Fibroblast of mammary gland (primary cell): Measurements from ENCODE around the gene GMDS.

Source experiments
- DNase-seq: peaks from one replicate; pipeline ENCODE4 v3.0.0-alpha.2; 2010; ENCODE audit warnings: low read depth
- H3K4me3 ChIP-seq: 2 replicates; pipeline ENCODE4 v1.5.1; 2011; ENCODE audit warnings: low read depth, mild to moderate bottlenecking, low read length, moderate library complexity; ENCODE audit not compliant: control insufficient read depth
- CTCF ChIP-seq: conservative IDR thresholded peaks from 2 replicates; pipeline ENCODE4 v1.5.1; 2011; ENCODE audit warnings: low read depth, low read length, inconsistent platforms; ENCODE audit not compliant: control insufficient read depth, insufficient read depth

GMDS gene

DNA sequence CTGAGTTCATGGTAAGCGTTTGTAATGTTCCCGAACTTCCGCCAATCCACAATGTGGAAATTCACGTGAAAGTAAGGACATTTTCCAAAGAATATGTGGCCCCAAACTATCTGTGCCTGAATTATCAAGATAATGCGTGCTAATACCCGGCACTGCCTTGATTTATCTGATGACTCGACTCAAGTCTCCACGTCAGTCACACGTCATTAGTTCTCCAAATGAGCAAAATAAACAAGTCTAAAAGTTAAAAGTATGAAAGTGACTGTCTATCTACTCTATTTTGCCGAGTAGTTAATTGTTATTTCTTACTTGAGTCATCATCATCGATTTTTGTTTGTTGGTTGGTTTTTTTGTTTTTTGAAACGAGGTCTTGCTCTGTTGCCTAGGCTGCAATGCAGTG, 657.4 kb downstream of the GMDS start:
- TF ChIP-seq CTCF: no peak
- no peak for DNase-seq
- no peak overlapping the region for H3K4me3 ChIP-seq

- no peak for TF ChIP-seq CTCF
These were observed 657.9 kb downstream of the GMDS start for GRCh38 chr6:1587546-1587945.

DNA sequence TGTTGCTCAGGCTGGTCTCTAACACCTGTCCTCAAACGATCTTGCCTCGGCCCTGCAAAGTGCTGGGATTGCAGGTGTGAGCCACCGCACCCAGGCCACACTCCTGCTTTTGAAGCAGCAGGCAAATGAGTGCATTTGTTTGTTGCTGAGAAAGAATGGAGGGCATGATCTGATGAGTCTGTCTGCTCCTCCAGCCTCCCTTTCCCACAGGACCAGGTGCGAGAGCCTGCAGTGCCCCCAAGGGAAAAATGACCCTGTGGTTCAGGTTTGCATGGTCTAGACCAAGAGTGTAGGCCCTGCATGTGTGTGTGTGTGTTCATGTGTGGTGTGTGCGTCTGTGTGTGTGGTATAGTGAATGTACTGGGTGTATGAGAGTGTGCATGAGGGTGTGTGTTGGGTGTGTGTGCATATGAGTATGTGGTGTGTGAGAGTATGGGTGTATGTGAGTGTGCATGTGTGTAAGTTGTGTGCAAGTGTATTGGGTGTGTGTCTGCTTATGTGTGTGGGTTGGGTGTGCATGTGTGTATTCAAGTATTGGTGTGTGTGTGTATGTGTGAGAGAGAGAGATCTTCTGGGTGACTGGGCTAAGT, 658.4 kb downstream of the GMDS start:
- DNase-seq: no peak
- H3K4me3 ChIP-seq: no peak overlapping the region
- no peak for TF ChIP-seq CTCF

More at GRCh38 chr6:1587546-1587945, 657.9 kb downstream of the GMDS start:
- DNase-seq: no peak
- H3K4me3 ChIP-seq: no peak overlapping the region

DNA sequence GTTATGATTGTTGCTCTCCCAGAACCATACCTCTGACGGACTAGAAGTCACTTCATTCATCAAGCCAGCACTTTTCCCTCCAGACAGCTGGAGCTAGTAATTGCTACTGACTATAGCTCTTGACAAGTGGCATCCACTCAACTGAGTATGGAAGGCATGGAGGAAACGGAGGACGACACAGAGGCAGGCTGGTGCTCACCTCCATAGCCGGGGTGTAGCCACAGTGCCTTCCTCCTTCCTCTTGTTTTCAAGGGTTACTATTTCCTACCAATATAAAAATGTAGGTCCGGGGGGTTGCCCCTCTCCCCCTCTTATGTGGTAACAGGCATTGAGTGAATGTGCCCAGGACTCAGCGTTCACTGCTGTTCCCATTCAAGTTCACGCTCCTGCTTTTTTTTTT, 659.1 kb downstream of the GMDS start:
- no peak for DNase-seq
- no peak overlapping the region for H3K4me3 ChIP-seq
- no peak for TF ChIP-seq CTCF

DNA sequence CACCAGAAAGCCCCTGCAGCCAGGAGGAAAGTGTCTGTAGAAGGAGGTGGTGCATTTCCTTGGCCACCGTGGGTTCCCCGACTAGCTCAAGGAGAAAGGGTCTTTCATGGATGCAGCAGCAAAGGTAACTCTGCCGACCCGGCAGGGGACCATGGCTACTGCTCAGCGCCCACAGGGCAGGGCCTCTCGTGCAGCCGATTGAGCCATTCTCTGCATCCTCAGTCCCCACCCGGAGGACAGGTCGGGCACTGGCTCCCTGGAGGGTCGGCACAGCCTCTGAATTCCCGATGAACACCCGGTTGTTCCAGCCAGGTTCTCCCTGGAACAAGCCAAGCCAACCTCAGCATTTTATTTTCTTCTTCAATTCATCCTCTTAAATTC, 659.7 kb downstream of the GMDS start:
- no peak for DNase-seq
- H3K4me3 ChIP-seq: no peak overlapping the region
- no peak for TF ChIP-seq CTCF

DNA sequence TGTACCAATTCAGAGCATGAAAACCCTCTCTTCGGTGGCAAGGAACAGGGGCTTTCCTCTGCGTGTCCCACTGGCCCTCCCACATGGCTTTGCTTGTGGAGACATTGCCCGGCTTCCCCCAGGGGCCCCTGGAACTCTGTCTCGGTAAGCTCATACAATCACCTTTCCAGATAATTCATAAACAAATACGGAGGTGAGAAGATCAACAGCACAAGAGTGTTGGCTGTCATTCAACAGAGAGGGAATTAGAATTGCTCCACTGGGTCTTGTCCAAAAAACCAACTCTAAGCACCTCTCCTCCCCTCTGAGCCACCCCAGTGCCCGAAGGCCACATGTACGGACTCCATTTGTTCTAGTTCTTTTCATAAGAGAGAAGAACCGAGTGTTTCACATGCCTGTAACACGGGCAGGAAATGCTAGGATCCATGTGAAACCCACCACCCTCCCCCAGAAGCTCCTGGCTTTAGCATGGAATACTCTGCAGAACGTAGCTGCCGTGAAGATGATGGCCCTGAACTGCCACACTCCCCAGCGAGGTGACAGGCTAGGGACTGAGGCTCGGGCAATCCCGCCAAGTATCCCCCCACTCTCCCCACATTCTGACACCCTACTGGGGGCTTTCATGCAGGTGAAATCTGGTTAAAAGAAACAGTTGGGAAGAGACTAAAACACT, 660.3 kb downstream of the GMDS start:
- no peak for DNase-seq
- no peak for TF ChIP-seq CTCF
- H3K4me3 ChIP-seq: no peak overlapping the region
